Renal cortical epithelial cell (primary cell): ENCODE measurements around the gene GPR139. TPM values are rescaled to one million over a fixed set of nuclear protein-coding genes. Genes with fewer than 3 reads are reported as not detected.

Experiments
- total RNA-seq: library from RNA; depleted of rRNA; stranded (reverse); fragments of >200 nt; gene quantifications from 2 replicates; pipeline ENCODE4 v1.2.3, GENCODE V29; 2014

The GPR139 gene
- total RNA-seq, 1 donor from 2014 or later, result not detected

Other genes starting within 250 kb of the GPR139 start
- 3.8 and 34.0 TPM in 2 replicates for gene GPRC5B, start 189.0 kb downstream of the GPR139 start, total RNA-seq